Loucy (cell line): ENCODE data around the gene CEP72.
"Not testable (repeated sequence)": the region's sequence is repeated elsewhere in the genome, so short reads cannot be mapped to it uniquely, and the experiment has no call there.

Source experiments
- EZH2phosphoT487 ChIP-seq: fragments of 200-600 bp; IDR thresholded peaks from 2 replicates; pipeline ENCODE4 v1.6.1; 2018; ENCODE audit warnings: antibody characterized with exemption, mild to moderate bottlenecking, moderate library complexity, borderline replicate concordance
- TF ChIP-seq, protein P1 (sequence below): fragments of 200-600 bp; sonication (generic); conservative IDR thresholded peaks from 2 replicates; pipeline ENCODE4 v1.5.1; 2014; ENCODE audit warnings: mild to moderate bottlenecking, antibody characterized with exemption, low read length

DNA sequence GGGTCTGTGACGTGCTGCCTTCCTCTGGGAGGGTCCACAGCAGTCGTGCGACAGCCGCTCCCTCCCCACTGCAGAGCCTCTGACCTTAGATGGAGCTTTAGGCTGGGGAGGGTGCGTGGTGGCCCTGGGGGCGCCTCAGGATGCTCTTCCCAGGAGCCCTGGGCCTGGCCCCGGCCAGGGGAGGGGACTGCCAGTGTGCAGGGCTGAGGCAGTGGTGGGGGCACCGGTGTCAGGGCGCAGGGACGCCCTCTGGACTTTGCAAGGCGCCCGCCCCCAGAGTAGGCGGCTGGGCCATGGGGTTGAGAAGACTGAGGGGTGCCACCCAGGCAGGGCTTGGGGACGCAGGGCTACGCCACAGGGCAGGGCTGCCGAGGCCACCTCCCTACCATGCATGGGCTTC, 66.4 kb downstream of the CEP72 start:
- TF ChIP-seq, protein P1, sequence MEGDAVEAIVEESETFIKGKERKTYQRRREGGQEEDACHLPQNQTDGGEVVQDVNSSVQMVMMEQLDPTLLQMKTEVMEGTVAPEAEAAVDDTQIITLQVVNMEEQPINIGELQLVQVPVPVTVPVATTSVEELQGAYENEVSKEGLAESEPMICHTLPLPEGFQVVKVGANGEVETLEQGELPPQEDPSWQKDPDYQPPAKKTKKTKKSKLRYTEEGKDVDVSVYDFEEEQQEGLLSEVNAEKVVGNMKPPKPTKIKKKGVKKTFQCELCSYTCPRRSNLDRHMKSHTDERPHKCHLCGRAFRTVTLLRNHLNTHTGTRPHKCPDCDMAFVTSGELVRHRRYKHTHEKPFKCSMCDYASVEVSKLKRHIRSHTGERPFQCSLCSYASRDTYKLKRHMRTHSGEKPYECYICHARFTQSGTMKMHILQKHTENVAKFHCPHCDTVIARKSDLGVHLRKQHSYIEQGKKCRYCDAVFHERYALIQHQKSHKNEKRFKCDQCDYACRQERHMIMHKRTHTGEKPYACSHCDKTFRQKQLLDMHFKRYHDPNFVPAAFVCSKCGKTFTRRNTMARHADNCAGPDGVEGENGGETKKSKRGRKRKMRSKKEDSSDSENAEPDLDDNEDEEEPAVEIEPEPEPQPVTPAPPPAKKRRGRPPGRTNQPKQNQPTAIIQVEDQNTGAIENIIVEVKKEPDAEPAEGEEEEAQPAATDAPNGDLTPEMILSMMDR, result not testable (repeated sequence)
- not testable (repeated sequence) for TF ChIP-seq EZH2phosphoT487
